HEK293 (cell line): ENCODE data around the gene VDAC1.

Experiments used
- BCL11A ChIP-seq: fragments of 450-650 bp; formaldehyde crosslinking; IDR thresholded peaks from 2 replicates; pipeline ENCODE4 v1.5.1; 2016; ENCODE audit warnings: low read depth, missing biosample characterization, missing genetic modification characterization
- KLF7 ChIP-seq: fragments of 450-650 bp; formaldehyde crosslinking; IDR thresholded peaks from 2 replicates; pipeline ENCODE4 v1.5.1; 2016; ENCODE audit warnings: missing biosample characterization, missing genetic modification characterization, borderline replicate concordance
- KLF9 ChIP-seq: fragments of 450-650 bp; formaldehyde crosslinking; IDR thresholded peaks from 2 replicates; pipeline ENCODE4 v1.5.1; 2016; ENCODE audit warnings: missing biosample characterization, missing genetic modification characterization, low read depth
- REPIN1 ChIP-seq: fragments of 450-650 bp; formaldehyde crosslinking; IDR thresholded peaks from 2 replicates; pipeline ENCODE4 v1.5.1; 2017; ENCODE audit warnings: missing biosample characterization, missing genetic modification characterization, low read depth
- SCRT2 ChIP-seq: fragments of 450-650 bp; formaldehyde crosslinking; IDR thresholded peaks from 2 replicates; pipeline ENCODE4 v1.5.1; 2016; ENCODE audit warnings: missing biosample characterization, missing genetic modification characterization
- WT1 ChIP-seq: fragments of 450-650 bp; formaldehyde crosslinking; IDR thresholded peaks from 2 replicates; pipeline ENCODE4 v1.5.1; 2016; ENCODE audit warnings: missing biosample characterization, missing genetic modification characterization
- YY1 ChIP-seq: fragments of 450-650 bp; formaldehyde crosslinking; IDR thresholded peaks from 2 replicates; pipeline ENCODE4 v1.5.1; 2018; ENCODE audit warnings: missing biosample characterization, missing genetic modification characterization
- ZBTB20 ChIP-seq: fragments of 450-650 bp; formaldehyde crosslinking; IDR thresholded peaks from 2 replicates; pipeline ENCODE4 v1.5.1; 2016; ENCODE audit warnings: missing biosample characterization, missing genetic modification characterization
- ZFP37 ChIP-seq: fragments of 450-650 bp; formaldehyde crosslinking; IDR thresholded peaks from 2 replicates; pipeline ENCODE4 v1.5.1; 2016; ENCODE audit warnings: missing biosample characterization, missing genetic modification characterization
- ZNF132 ChIP-seq: fragments of 450-650 bp; formaldehyde crosslinking; IDR thresholded peaks from 2 replicates; pipeline ENCODE4 v1.5.1; 2017; ENCODE audit warnings: missing biosample characterization, missing genetic modification characterization, borderline replicate concordance
- ZNF214 ChIP-seq: fragments of 450-650 bp; formaldehyde crosslinking; IDR thresholded peaks from 2 replicates; pipeline ENCODE4 v1.5.1; 2017; ENCODE audit warnings: missing biosample characterization, mild to moderate bottlenecking, missing genetic modification characterization, borderline replicate concordance
- ZNF335 ChIP-seq: fragments of 450-650 bp; formaldehyde crosslinking; conservative IDR thresholded peaks from 2 replicates; pipeline ENCODE4 v1.5.1; 2016; ENCODE audit warnings: missing biosample characterization, missing genetic modification characterization
- ZNF558 ChIP-seq: fragments of 450-650 bp; formaldehyde crosslinking; IDR thresholded peaks from 2 replicates; pipeline ENCODE4 v1.5.1; 2016; ENCODE audit warnings: missing biosample characterization, missing genetic modification characterization
- ZNF561 ChIP-seq: fragments of 450-650 bp; IDR thresholded peaks from 2 replicates; pipeline ENCODE4 v1.5.1; 2018; ENCODE audit warnings: missing biosample characterization, missing genetic modification characterization, borderline replicate concordance
- ZNF626 ChIP-seq: fragments of 450-650 bp; sonication (Bioruptor Pico); formaldehyde crosslinking; IDR thresholded peaks from 2 replicates; pipeline ENCODE4 v1.5.1; 2018; ENCODE audit warnings: missing biosample characterization, missing genetic modification characterization, inconsistent platforms
- ZNF629 ChIP-seq: fragments of 450-650 bp; formaldehyde crosslinking; IDR thresholded peaks from 2 replicates; pipeline ENCODE4 v1.5.1; 2017; ENCODE audit warnings: missing biosample characterization, missing genetic modification characterization
- ZNF660 ChIP-seq: fragments of 450-650 bp; IDR thresholded peaks from 2 replicates; pipeline ENCODE4 v1.5.1; 2018; ENCODE audit warnings: missing biosample characterization, mild to moderate bottlenecking, missing genetic modification characterization
- ZNF664 ChIP-seq: fragments of 450-650 bp; formaldehyde crosslinking; IDR thresholded peaks from 2 replicates; pipeline ENCODE4 v1.5.1; 2016; ENCODE audit warnings: missing biosample characterization, missing genetic modification characterization
- ZNF76 ChIP-seq: fragments of 450-650 bp; formaldehyde crosslinking; IDR thresholded peaks from 2 replicates; pipeline ENCODE4; 2016; ENCODE audit warnings: low read depth, missing biosample characterization, missing genetic modification characterization, borderline replicate concordance
- TF ChIP-seq, protein P1 (sequence below): fragments of 450-650 bp; formaldehyde crosslinking; IDR thresholded peaks from 2 replicates; pipeline ENCODE4 v1.5.0; 2017; ENCODE audit warnings: missing biosample characterization, missing genetic modification characterization, borderline replicate concordance
- TF ChIP-seq, protein P2 (sequence below): fragments of 450-650 bp; formaldehyde crosslinking; IDR thresholded peaks from 2 replicates; pipeline ENCODE4 v1.5.1; 2016; ENCODE audit warnings: missing biosample characterization, missing genetic modification characterization
- TF ChIP-seq, protein P3 (sequence below): fragments of 450-650 bp; formaldehyde crosslinking; IDR thresholded peaks from 2 replicates; pipeline ENCODE4 v1.5.1; 2016; ENCODE audit warnings: missing biosample characterization, missing genetic modification characterization
- TF ChIP-seq, protein P4 (sequence below): fragments of 450-650 bp; formaldehyde crosslinking; IDR thresholded peaks from 2 replicates; pipeline ENCODE4; 2016; ENCODE audit warnings: missing biosample characterization, missing genetic modification characterization
- TF ChIP-seq, protein P5 (sequence below): fragments of 450-650 bp; formaldehyde crosslinking; IDR thresholded peaks from 2 replicates; pipeline ENCODE4 v1.5.1; 2016; ENCODE audit warnings: missing biosample characterization, missing genetic modification characterization
- TF ChIP-seq, protein P6 (sequence below): fragments of 450-650 bp; formaldehyde crosslinking; IDR thresholded peaks from 2 replicates; pipeline ENCODE4 v1.5.1; 2017; ENCODE audit warnings: missing biosample characterization, mild to moderate bottlenecking, missing genetic modification characterization, moderate library complexity

VDAC1 gene

DNA sequence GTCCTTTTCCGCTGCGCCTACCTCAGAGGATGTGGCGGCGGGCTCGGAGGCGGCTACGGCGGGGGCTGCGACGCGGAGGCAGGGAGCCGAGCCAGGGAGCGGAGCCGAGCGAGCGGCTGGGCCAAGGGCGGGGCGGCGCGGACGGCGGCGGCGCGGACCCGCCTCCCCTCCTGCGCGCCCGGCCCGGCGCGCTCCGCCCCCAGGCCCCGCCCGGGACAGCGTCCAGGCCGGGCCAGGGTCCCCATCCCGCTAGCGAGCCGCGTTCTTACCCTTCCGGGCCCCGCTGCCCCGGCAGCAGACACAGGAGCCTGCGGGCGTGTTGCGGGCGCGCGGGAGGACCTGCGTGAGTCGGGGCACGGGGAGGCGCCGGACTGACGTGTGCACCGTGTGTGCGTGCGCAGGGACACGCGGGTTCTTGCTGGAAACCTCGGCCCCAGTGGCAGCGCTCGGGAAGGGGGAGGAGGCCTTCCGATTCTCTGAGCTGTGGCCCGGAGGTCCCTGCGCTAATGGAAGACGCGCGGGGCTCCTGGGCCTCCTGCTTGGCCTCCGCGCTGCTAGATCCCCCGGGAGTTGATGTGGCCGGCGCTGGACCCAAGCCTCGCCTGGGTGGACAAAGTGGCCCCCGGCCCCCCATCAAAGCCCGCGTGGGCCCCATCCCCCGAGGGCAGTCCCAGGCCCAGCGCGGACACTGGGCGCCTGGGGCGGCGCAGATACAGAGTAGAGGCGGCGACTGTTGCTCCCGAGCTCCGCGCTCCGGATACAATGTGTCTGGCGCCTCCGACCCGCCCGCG is at the start of gene VDAC1 (continued):
- TF ChIP-seq, protein P1, sequence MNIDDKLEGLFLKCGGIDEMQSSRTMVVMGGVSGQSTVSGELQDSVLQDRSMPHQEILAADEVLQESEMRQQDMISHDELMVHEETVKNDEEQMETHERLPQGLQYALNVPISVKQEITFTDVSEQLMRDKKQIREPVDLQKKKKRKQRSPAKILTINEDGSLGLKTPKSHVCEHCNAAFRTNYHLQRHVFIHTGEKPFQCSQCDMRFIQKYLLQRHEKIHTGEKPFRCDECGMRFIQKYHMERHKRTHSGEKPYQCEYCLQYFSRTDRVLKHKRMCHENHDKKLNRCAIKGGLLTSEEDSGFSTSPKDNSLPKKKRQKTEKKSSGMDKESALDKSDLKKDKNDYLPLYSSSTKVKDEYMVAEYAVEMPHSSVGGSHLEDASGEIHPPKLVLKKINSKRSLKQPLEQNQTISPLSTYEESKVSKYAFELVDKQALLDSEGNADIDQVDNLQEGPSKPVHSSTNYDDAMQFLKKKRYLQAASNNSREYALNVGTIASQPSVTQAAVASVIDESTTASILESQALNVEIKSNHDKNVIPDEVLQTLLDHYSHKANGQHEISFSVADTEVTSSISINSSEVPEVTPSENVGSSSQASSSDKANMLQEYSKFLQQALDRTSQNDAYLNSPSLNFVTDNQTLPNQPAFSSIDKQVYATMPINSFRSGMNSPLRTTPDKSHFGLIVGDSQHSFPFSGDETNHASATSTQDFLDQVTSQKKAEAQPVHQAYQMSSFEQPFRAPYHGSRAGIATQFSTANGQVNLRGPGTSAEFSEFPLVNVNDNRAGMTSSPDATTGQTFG (tag by site-specific recombination): peak; percentile 32; the same call in 1 of the 2 replicates
- TF ChIP-seq, protein P2, sequence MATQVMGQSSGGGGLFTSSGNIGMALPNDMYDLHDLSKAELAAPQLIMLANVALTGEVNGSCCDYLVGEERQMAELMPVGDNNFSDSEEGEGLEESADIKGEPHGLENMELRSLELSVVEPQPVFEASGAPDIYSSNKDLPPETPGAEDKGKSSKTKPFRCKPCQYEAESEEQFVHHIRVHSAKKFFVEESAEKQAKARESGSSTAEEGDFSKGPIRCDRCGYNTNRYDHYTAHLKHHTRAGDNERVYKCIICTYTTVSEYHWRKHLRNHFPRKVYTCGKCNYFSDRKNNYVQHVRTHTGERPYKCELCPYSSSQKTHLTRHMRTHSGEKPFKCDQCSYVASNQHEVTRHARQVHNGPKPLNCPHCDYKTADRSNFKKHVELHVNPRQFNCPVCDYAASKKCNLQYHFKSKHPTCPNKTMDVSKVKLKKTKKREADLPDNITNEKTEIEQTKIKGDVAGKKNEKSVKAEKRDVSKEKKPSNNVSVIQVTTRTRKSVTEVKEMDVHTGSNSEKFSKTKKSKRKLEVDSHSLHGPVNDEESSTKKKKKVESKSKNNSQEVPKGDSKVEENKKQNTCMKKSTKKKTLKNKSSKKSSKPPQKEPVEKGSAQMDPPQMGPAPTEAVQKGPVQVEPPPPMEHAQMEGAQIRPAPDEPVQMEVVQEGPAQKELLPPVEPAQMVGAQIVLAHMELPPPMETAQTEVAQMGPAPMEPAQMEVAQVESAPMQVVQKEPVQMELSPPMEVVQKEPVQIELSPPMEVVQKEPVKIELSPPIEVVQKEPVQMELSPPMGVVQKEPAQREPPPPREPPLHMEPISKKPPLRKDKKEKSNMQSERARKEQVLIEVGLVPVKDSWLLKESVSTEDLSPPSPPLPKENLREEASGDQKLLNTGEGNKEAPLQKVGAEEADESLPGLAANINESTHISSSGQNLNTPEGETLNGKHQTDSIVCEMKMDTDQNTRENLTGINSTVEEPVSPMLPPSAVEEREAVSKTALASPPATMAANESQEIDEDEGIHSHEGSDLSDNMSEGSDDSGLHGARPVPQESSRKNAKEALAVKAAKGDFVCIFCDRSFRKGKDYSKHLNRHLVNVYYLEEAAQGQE (tag by site-specific recombination): 0 out of 2 replicates have a peak, but pooled peaks have one; percentile 44
- TF ChIP-seq ZNF214: no peak
- peak; percentile 90 for TF ChIP-seq SCRT2
- TF ChIP-seq REPIN1 (tag by site-specific recombination): peak; percentile 91; the same call in 1 of the 2 replicates
- TF ChIP-seq, protein P3, sequence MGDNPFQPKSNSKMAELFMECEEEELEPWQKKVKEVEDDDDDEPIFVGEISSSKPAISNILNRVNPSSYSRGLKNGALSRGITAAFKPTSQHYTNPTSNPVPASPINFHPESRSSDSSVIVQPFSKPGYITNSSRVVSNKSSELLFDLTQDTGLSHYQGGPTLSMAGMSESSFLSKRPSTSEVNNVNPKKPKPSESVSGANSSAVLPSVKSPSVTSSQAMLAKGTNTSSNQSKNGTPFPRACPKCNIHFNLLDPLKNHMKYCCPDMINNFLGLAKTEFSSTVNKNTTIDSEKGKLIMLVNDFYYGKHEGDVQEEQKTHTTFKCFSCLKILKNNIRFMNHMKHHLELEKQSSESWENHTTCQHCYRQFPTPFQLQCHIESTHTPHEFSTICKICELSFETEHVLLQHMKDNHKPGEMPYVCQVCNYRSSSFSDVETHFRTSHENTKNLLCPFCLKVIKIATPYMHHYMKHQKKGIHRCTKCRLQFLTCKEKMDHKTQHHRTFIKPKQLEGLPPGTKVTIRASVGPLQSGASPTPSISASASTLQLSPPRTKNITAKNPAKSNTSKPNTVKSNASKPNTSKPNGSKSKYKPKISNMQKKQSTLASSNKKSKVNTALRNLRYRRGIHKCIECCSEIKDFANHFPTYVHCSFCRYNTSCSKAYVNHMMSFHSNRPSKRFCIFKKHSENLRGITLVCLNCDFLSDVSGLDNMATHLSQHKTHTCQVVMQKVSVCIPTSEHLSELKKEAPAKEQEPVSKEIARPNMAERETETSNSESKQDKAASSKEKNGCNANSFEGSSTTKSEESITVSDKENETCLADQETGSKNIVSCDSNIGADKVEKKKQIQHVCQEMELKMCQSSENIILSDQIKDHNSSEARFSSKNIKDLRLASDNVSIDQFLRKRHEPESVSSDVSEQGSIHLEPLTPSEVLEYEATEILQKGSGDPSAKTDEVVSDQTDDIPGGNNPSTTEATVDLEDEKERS (tag by site-specific recombination): peak; percentile 31; the same call in 1 of the 2 replicates
- TF ChIP-seq, protein P4, sequence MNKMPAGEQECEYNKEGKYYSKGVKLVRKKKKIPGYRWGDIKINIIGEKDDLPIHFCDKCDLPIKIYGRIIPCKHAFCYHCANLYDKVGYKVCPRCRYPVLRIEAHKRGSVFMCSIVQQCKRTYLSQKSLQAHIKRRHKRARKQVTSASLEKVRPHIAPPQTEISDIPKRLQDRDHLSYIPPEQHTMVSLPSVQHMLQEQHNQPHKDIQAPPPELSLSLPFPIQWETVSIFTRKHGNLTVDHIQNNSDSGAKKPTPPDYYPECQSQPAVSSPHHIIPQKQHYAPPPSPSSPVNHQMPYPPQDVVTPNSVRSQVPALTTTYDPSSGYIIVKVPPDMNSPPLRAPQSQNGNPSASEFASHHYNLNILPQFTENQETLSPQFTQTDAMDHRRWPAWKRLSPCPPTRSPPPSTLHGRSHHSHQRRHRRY (tag by site-specific recombination): peak; percentile 45; the same call in 1 of the 2 replicates
- TF ChIP-seq ZNF132 (tag by site-specific recombination): no peak
- 0 out of 2 replicates have a peak, but pooled peaks have one; percentile 46 for TF ChIP-seq WT1 (tag by site-specific recombination)
- no peak; the same call in 1 of the 2 replicates for TF ChIP-seq ZNF660 (tag by site-specific recombination)
- TF ChIP-seq ZNF76 (tag by site-specific recombination): peak; percentile 79; the same call in 1 of the 2 replicates
- peak; percentile 51 for TF ChIP-seq ZNF629 (tag by site-specific recombination)
- TF ChIP-seq ZNF335: peak; percentile 82
- TF ChIP-seq KLF7 (tag by site-specific recombination): no peak
- TF ChIP-seq ZFP37 (tag by site-specific recombination): peak; percentile 99
- peak; percentile 49; the same call in 1 of the 2 replicates for TF ChIP-seq YY1
- peak; percentile 52 for TF ChIP-seq KLF9 (tag by site-specific recombination)
- TF ChIP-seq BCL11A: peak; percentile 56
- TF ChIP-seq, protein P5, sequence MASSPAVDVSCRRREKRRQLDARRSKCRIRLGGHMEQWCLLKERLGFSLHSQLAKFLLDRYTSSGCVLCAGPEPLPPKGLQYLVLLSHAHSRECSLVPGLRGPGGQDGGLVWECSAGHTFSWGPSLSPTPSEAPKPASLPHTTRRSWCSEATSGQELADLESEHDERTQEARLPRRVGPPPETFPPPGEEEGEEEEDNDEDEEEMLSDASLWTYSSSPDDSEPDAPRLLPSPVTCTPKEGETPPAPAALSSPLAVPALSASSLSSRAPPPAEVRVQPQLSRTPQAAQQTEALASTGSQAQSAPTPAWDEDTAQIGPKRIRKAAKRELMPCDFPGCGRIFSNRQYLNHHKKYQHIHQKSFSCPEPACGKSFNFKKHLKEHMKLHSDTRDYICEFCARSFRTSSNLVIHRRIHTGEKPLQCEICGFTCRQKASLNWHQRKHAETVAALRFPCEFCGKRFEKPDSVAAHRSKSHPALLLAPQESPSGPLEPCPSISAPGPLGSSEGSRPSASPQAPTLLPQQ: peak; percentile 93
- TF ChIP-seq ZNF664 (tag by site-specific recombination): no peak
- no peak for TF ChIP-seq ZNF558 (tag by site-specific recombination)
- peak; percentile 42 for TF ChIP-seq ZNF561
- TF ChIP-seq, protein P6, sequence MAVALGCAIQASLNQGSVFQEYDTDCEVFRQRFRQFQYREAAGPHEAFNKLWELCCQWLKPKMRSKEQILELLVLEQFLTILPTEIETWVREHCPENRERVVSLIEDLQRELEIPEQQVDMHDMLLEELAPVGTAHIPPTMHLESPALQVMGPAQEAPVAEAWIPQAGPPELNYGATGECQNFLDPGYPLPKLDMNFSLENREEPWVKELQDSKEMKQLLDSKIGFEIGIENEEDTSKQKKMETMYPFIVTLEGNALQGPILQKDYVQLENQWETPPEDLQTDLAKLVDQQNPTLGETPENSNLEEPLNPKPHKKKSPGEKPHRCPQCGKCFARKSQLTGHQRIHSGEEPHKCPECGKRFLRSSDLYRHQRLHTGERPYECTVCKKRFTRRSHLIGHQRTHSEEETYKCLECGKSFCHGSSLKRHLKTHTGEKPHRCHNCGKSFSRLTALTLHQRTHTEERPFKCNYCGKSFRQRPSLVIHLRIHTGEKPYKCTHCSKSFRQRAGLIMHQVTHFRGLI (tag by site-specific recombination): 0 out of 2 replicates have a peak, but pooled peaks have one; percentile 21
- TF ChIP-seq ZBTB20 (tag by site-specific recombination): peak; percentile 97
- TF ChIP-seq ZNF626 (tag by site-specific recombination): no peak
